NT2/D1 (cell line): ENCODE results near the gene KRT82.

Experiments
- SUZ12 ChIP-seq: IDR thresholded peaks from 2 replicates; pipeline ENCODE4 v1.6.1; 2011; ENCODE audit not compliant: insufficient read length, insufficient read depth; ENCODE audit errors: extremely low read depth
- YY1 ChIP-seq: IDR thresholded peaks from 2 replicates; pipeline ENCODE4 v1.6.1; 2011; ENCODE audit not compliant: insufficient read length, insufficient read depth
- ZNF274 ChIP-seq: IDR thresholded peaks from 2 replicates; pipeline ENCODE4 v1.6.1; 2011; ENCODE audit warnings: mild to moderate bottlenecking, low read depth, low read length

DNA sequence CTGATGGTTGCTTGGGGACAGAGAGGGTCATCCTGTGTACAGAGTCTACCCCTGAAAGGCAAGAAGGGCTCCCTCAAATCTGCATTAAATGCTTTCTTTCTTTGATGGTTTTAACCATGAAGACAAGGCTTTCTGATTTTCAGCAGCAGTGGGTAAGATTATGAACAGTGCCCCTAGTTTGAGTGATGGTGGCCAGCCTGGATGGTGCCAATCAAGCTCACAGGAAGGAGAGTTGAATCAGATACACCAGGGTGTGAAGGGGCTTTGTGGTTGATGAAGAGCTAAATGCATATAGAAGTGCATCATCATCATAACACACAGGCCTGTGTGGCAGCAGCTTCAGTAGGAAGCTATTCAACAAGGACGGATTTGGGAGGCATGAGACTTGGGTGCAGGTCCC is 44.6 kb downstream of the KRT82 start:
- TF ChIP-seq YY1 (no peak), ZNF274 (no peak), SUZ12 (no peak)
